ENCODE measurements around the gene ZC3HAV1.

DNA sequence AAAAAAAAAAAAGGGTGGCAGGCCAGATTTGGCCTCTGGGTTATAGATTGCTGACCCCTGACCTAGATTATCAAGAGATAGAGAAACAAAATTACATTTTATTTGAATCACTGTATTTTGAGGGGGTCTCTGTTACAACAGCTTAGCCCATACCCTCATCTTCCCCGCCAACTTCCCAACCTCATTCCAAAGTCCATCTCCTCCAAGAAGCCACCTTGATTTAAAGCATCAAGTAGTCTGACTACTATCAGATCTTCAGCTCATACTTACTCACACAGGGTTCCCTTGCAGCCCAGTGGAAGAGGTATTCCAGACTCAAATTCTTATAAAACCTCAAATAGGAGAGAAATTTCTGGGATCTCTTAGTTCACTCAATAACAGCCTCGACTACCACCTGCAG lies 20.4 kb downstream of the ZC3HAV1 start:
- TF ChIP-seq, protein P1, sequence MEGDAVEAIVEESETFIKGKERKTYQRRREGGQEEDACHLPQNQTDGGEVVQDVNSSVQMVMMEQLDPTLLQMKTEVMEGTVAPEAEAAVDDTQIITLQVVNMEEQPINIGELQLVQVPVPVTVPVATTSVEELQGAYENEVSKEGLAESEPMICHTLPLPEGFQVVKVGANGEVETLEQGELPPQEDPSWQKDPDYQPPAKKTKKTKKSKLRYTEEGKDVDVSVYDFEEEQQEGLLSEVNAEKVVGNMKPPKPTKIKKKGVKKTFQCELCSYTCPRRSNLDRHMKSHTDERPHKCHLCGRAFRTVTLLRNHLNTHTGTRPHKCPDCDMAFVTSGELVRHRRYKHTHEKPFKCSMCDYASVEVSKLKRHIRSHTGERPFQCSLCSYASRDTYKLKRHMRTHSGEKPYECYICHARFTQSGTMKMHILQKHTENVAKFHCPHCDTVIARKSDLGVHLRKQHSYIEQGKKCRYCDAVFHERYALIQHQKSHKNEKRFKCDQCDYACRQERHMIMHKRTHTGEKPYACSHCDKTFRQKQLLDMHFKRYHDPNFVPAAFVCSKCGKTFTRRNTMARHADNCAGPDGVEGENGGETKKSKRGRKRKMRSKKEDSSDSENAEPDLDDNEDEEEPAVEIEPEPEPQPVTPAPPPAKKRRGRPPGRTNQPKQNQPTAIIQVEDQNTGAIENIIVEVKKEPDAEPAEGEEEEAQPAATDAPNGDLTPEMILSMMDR (conservative IDR thresholded peaks at IDR 0.05): no peak
- no peak for TF ChIP-seq ZFX (IDR thresholded peaks at IDR 0.05)
